Heart right ventricle (tissue), 16 donors: ENCODE results near the gene KLRC3. TPM values are rescaled to one million over a fixed set of nuclear protein-coding genes. Genes with fewer than 3 reads are reported as not detected.
"Not testable (repeated sequence)": the region's sequence is repeated elsewhere in the genome, so short reads cannot be mapped to it uniquely, and the experiment has no call there.

Source experiments
- ATAC-seq, 8 donors: fragments of 200-7000 bp; cut with Tn5 transposase; one replicate each; pipeline ENCODE4 v1.9.1; 2020; ENCODE audit warnings: mild to moderate bottlenecking in 8 of 8, moderate library complexity in 8 of 8, moderate number of reproducible peaks in 1 of 8
- DNase-seq, 2 donors: peaks; one replicate each; pipeline ENCODE4 v3.0.0-alpha.2; 2020
- H3K27ac ChIP-seq, 10 donors: fragments of 200-600 bp; sonication (generic) in 2 of 10; one replicate each; pipeline versions ENCODE4 v1.5.0 to v1.8.0; 2020 to 2022; ENCODE audit warnings: mild to moderate bottlenecking in 3 of 10
- H3K27me3 ChIP-seq, 7 donors: fragments of 200-600 bp; one replicate each; pipeline ENCODE4 v1.8.0; 2021 to 2022; ENCODE audit warnings: mild to moderate bottlenecking in 2 of 7
- H3K36me3 ChIP-seq, 9 donors: fragments of 200-600 bp; sonication (generic) in 1 of 9; one replicate each; pipeline versions ENCODE4 v1.5.0 to v1.8.0; 2020 to 2022; ENCODE audit warnings: mild to moderate bottlenecking in 2 of 9
- H3K4me1 ChIP-seq, 9 donors: fragments of 200-600 bp; sonication (generic) in 1 of 9; one replicate each; pipeline versions ENCODE4 v1.5.0 to v1.8.0; 2020 to 2022; ENCODE audit warnings: mild to moderate bottlenecking in 4 of 9
- H3K4me3 ChIP-seq, 10 donors: fragments of 200-600 bp; sonication (generic) in 2 of 10; one replicate each; pipeline versions ENCODE4 v1.5.0 to v1.8.0; 2020 to 2022; ENCODE audit warnings: mild to moderate bottlenecking in 7 of 10, moderate library complexity in 2 of 10
- H3K9me3 ChIP-seq, 11 donors: fragments of 200-600 bp in 10 of 11; sonication (generic) in 2 of 11; one replicate each; pipeline versions ENCODE4 v1.5.0 to v1.8.0; 2013 to 2022; ENCODE audit warnings: mild to moderate bottlenecking in 2 of 11, control low read depth in 1 of 11, moderate library complexity in 1 of 11
- WGBS, 2 donors: extraction: QIAGEN DNeasy Blood & Tissue Kit; methylation state at CpG; one replicate each; pipeline ENCODE4 v1.1.7; 2013; ENCODE audit warnings: inconsistent platforms in 1 of 2; 5-methylcytosine and 5-hydroxymethylcytosine counted together
- intact Hi-C, 10 donors: fragments of 100-400 bp; cut with DNase I; formaldehyde crosslinking; loops; one replicate each; pipeline versions ENCODE4 v1.11.1 to v1.14.2; 2022
- polyA plus RNA-seq, 2 donors: library from polyadenylated mRNA; stranded (reverse); fragments of 200-250 nt; gene quantifications; one replicate each; pipeline ENCODE4 v1.2.3, GENCODE V29; 2013
- total RNA-seq, 10 donors: library from RNA; stranded (reverse); fragmentation: NEBNext Ultra II Directional in 3 of 10; extraction: Animal tissue kit (Norgen Biotek cat#: 25700) in 3 of 10; gene quantifications; one replicate each; pipeline versions ENCODE4 v1.2.1 to v1.2.4, GENCODE V29; 2021 to 2023
- TF ChIP-seq, protein P1 (sequence below), 9 donors: fragments of 200-600 bp; sonication (generic) in 2 of 9; IDR thresholded peaks; one replicate each; pipeline versions ENCODE4 v1.5.0 to v1.8.0; 2021 to 2022; ENCODE audit warnings: antibody characterized with exemption in 9 of 9, mild to moderate bottlenecking in 5 of 9, moderate library complexity in 1 of 9
- donor health status: Arrhythmogenic right ventricular cardiomyopathy.
- donor health status: ischemic (EF 13 %, LVEDD 7.1; RV severe dilation, severe dysfunction).
- donor health status: healthy with polysubstance abuse.
- donor health status: DM: no; HTN: yes; CAD: no.
- donor health status: DM: no; HTN: no; CAD: no.
- donor health status: ischemic (EF 25% LVEDD 6.9; RV normal size, moderate dysfunction).
- donor health status: ischemic (EF 25% LVEDD 5.7; RV mildly dilated, moderate dysfunction).
- donor health status: healthy.
- donor health status: DM: yes; HTN: yes; CAD: no.
- donor health status: Ischemic cardiomyopathy.
- donor health status: ischemic (EF 35%, LVEDD 5.7; RV mildly dilated, moderate dysfunction).
- donor health status: nonischemic (EF 11% LVEDD 7.7; RV severe dilation, severe dysfunction).
- donor health status: DM: yes; HTN: yes; CAD: no.
- donor health status: PGD.
- donor health status: ischemic (EF 29% LVEDD 5.4; RV normal size, mild dysfunction).
- donor health status: nonischemic (EF 23%, LVEDD 6.1; RV moderate dilation, normal function).

Gene KLRC3
- total and polyA plus RNA-seq, 12 donors: 0.07 to 0.62 TPM; not detected in 10

DNA sequence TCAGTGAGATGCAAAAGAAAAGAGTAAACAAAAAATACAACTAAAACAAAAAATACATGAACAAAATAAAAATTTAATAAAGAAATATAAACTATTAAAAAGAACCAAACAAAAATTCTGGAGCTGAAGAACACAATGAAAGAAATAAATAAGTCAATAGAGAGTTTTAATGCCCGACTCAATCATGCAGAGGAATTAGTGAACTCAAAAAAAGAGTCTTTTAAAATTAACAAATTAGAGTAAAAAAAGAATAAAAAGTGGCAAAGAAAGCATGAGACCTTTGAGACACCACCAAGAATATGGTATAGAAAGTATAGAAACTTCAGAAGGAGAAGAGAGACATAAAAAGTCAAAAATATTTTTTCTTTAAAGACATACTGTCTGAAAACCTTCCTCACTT lies 35.4 kb upstream of the KLRC3 start:
- Histone ChIP-seq H3K27ac (no peak overlapping the region), H3K27me3 (no peaks in the 10 kb centered on the region), H3K9me3 (peaks cover 0 to 51% (median 22%) of the 10 kb centered on the region in 11 donors), H3K4me1 (no peaks in the 10 kb centered on the region), H3K4me3 (no peak overlapping the region), H3K36me3 (no peaks in the 10 kb centered on the region)
- DNase-seq (no peak), ATAC-seq (no peak)
- WGBS, 2 donors: 72 to 89% methylated on average over 1 of the region's 1 CpG
- TF ChIP-seq, protein P1, sequence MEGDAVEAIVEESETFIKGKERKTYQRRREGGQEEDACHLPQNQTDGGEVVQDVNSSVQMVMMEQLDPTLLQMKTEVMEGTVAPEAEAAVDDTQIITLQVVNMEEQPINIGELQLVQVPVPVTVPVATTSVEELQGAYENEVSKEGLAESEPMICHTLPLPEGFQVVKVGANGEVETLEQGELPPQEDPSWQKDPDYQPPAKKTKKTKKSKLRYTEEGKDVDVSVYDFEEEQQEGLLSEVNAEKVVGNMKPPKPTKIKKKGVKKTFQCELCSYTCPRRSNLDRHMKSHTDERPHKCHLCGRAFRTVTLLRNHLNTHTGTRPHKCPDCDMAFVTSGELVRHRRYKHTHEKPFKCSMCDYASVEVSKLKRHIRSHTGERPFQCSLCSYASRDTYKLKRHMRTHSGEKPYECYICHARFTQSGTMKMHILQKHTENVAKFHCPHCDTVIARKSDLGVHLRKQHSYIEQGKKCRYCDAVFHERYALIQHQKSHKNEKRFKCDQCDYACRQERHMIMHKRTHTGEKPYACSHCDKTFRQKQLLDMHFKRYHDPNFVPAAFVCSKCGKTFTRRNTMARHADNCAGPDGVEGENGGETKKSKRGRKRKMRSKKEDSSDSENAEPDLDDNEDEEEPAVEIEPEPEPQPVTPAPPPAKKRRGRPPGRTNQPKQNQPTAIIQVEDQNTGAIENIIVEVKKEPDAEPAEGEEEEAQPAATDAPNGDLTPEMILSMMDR (IDR thresholded peaks at IDR 0.05): no peak
- intact Hi-C loops: no loop called here

DNA sequence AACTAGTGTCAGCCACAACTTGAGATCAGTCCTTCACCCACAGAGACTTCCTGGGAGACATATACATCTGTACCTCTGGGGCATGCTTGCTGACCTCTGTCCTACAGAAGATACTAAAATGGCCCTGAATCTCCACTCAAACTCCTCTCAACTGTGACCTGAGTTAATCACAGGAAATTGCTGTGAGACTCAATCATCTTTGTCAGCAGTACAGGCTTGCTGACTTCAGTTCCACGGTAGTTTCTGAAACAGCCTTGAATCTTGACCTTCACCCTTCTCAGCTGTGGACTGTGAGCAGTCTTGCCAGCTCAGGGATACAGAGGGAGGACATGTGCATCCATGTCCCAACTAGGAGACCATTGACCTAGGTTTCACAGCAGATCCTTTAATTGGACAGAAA lies 34.1 kb upstream of the KLRC3 start:
- 63% methylated on average over 1 of the region's 1 CpG for WGBS, 2 donors
- Histone ChIP-seq H3K27ac (no peak overlapping the region), H3K27me3 (no peaks in the 10 kb centered on the region), H3K4me1 (no peaks in the 10 kb centered on the region), H3K4me3 (no peak overlapping the region), H3K9me3 (peaks cover 0 to 51% (median 22%) of the 10 kb centered on the region in 11 donors), H3K36me3 (no peaks in the 10 kb centered on the region)
- intact Hi-C loops: no loop called here
- DNase-seq (no peak), ATAC-seq (no peak)
- TF ChIP-seq, protein P1 (IDR thresholded peaks at IDR 0.05): no peak

DNA sequence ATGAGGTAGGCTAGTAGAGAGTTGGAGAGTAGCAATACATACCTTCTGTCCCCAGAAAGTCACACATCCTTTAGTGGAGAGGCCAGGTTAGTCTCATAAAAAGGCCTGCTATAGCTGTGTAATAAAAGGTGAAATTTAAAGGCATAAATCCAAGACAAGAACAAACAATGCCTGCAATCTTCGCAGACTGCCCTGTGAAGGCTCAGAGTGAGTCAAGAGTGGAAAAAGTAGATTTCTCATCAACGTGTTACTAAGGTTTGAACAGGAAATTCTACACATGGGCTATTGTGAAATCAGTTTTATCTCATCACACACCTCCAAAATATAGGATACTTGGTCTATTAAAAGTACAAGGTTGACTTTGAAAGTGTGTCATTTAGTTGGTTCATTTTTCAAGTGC lies 32.8 kb upstream of the KLRC3 start, which contains the start of gene KLRC1:
Gene KLRC1 (minus strand): TSS at position 222 of the 400 bp plus-strand sequence. CDS start 2,221 bp downstream, outside the sequence.
- H3K27me3 ChIP-seq: no peaks in the 10 kb centered on the region
- ATAC-seq: no peak
- TF ChIP-seq, protein P1 (IDR thresholded peaks at IDR 0.05): no peak
- H3K27ac ChIP-seq: no peak within 1 kb of the TSS
- no peaks in the 10 kb centered on the region for H3K4me1 ChIP-seq
- H3K9me3 ChIP-seq: peaks cover 0 to 39% (median 22%) of the 10 kb centered on the region in 11 donors
- WGBS, 2 donors: 61 to 69% methylated on average over 2 of the region's 2 CpGs
- H3K4me3 ChIP-seq: no peak within 1 kb of the TSS
- no peak for DNase-seq
- intact Hi-C loops: no loop called here
- H3K36me3 ChIP-seq: no peaks in the 10 kb centered on the region

DNA sequence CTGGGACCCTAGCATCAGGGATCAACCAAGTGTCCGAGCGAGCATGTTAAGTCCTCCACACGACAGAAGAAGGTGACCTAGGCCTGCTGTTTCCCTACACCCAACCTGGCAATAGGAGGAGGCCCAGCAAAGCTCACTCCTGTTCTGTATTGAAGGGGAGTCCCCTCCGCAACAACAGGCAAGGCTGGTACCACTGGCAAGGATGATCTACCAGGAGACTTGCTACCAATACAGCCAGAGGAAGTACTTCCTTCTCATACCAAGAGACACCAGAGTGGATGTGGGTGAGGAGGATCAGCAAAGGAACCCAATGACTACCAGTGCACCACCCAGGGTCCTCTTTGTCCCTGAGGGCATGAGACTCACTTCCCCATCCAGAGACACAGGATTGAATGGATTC lies 27.8 kb upstream of the KLRC3 start:
- H3K36me3 ChIP-seq: no peaks in the 10 kb centered on the region
- ATAC-seq (no peak), DNase-seq (no peak)
- H3K4me3 ChIP-seq: no peak overlapping the region
- no peak overlapping the region for H3K27ac ChIP-seq
- intact Hi-C loops: loop anchor here in 1 of 10 donors (10.0 kb wide), 1 partner anchor 307 kb away; no protein-coding TSS in a partner anchor
- H3K9me3 ChIP-seq: no peaks in the 10 kb centered on the region
- 85 to 91% methylated on average over 4 of the region's 4 CpGs for WGBS, 2 donors
- H3K27me3 ChIP-seq: no peaks in the 10 kb centered on the region
- no peaks in the 10 kb centered on the region for H3K4me1 ChIP-seq
- TF ChIP-seq, protein P1 (IDR thresholded peaks at IDR 0.05): no peak

DNA sequence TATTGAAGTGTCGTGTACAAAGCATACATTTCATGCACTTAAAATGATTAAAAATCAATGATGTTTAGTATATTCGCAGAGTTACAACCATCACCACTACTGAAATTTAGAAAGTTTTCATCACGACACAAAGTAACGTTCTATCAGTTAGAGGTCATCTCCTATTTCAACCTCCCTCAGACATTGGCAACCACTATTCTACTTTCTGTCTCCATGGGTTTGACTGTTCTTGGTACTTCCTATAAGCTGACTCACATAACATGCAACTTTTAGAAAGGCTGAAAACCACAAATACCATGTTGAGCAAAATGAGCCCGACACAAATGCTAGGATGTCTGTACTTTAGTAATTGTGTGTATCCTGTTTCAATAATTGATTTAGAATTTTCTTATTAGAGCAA lies 25.7 kb upstream of the KLRC3 start:
- not testable (repeated sequence) for H3K27me3 ChIP-seq

DNA sequence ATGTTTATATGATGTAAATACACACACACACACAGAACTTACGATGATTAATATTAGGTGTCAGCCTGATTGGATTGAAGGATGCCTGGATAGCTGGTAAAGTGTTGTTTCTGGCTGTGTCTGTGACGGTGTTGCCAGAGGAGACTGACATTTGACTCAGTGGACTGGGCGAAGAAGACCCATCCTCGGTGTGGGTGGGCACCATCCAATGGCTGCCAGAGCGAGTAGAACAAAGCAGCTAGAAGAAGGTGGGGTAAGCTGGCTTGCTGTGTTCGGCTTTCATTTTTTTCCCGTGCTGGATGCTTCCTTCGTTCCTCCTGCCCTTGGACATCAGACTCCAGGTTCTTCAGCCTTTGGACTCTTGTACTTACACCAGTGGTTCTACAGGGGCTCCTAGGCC lies 20.7 kb upstream of the KLRC3 start:
- not testable (repeated sequence) for H3K4me3 ChIP-seq, ATAC-seq, H3K36me3 ChIP-seq, DNase-seq, H3K27ac ChIP-seq, H3K9me3 ChIP-seq, H3K4me1 ChIP-seq, H3K27me3 ChIP-seq
- 88% methylated on average over 8 of the region's 8 CpGs for WGBS, 2 donors
- intact Hi-C loops: loop anchor here in 1 of 10 donors (10.0 kb wide), 1 partner anchor 314 kb away; no protein-coding TSS in a partner anchor

More for the DNA sequence above, 25.7 kb upstream of the KLRC3 start:
- H3K36me3 ChIP-seq, H3K27ac ChIP-seq, H3K4me3 ChIP-seq, ATAC-seq, H3K9me3 ChIP-seq, H3K4me1 ChIP-seq, DNase-seq: not testable (repeated sequence)
- intact Hi-C loops: loop anchor here in 1 of 10 donors (10.0 kb wide), 1 partner anchor 309 kb away; no protein-coding TSS in a partner anchor
- 76 to 83% methylated on average over 5 of the region's 5 CpGs for WGBS, 2 donors

DNA sequence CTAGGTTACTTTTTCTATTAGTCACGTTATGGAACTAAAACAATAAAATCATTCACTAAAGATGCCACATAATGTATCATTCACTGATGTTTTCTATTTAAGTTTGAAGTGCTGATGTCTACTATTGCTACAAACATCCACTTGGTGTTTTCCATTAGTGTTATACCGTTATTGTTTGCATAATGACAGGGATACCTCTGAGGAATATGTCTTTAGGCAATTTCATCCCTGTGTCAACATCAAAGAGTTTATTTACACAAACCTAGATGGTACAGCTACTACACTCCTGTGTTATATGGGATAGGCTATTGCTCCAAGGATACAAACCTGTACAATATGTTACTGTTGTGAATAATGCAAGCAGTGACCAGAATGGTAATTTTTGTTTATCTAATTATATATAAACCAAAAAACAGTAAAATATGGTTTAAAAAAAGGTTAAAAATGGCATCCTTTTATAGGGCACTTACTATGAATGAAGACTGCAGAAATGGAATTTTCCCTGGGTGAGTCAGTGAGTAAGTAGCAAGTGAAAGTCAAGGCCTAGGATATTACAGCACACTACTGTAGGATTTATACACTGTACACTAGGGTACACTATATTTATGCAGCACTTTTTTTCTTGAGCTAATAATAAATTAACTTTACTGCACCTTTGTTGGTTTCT lies 19.3 kb upstream of the KLRC3 start:
- H3K27me3 ChIP-seq, H3K4me1 ChIP-seq, H3K4me3 ChIP-seq, ATAC-seq, H3K36me3 ChIP-seq, H3K9me3 ChIP-seq, DNase-seq, H3K27ac ChIP-seq: not testable (repeated sequence)
- intact Hi-C loops: loop anchor here in 1 of 10 donors (10.0 kb wide), 1 partner anchor 315 kb away; no protein-coding TSS in a partner anchor
- WGBS, 2 donors: 64 to 80% methylated on average over 1 to 2 of the region's 2 CpGs
